Activated naive CD8-positive, alpha-beta T cell treated with anti-CD3 and anti-CD28 coated beads, Interleukin-2, amount 50 U/mL, for 24 hours (primary cell): ENCODE results near the gene KIZ.

Source experiments
- ATAC-seq: fragments of 150-1000 bp; cut with Tn5 transposase; one replicate; pipeline ENCODE4 v1.10.0; 2021
- DNase-seq: peaks from one replicate; pipeline ENCODE4 v3.0.0; 2021
- H3K27ac Mint-ChIP-seq: one replicate; pipeline ENCODE4 v1.8.0; 2021; ENCODE audit warnings: mild to moderate bottlenecking, mixed read lengths
- H3K27me3 Mint-ChIP-seq: one replicate; pipeline ENCODE4 v1.8.0; 2021; ENCODE audit warnings: mixed read lengths
- H3K36me3 Mint-ChIP-seq: one replicate; pipeline ENCODE4 v1.8.0; 2021; ENCODE audit warnings: low read depth, mixed read lengths
- H3K4me1 Mint-ChIP-seq: one replicate; pipeline ENCODE4 v1.8.0; 2021; ENCODE audit warnings: mixed read lengths
- H3K4me3 Mint-ChIP-seq: one replicate; pipeline ENCODE4 v1.8.0; 2021; ENCODE audit warnings: mild to moderate bottlenecking, moderate library complexity, mixed read lengths
- H3K9me3 Mint-ChIP-seq: one replicate; pipeline ENCODE4 v1.8.0; 2021; ENCODE audit warnings: mixed read lengths

The KIZ gene

DNA sequence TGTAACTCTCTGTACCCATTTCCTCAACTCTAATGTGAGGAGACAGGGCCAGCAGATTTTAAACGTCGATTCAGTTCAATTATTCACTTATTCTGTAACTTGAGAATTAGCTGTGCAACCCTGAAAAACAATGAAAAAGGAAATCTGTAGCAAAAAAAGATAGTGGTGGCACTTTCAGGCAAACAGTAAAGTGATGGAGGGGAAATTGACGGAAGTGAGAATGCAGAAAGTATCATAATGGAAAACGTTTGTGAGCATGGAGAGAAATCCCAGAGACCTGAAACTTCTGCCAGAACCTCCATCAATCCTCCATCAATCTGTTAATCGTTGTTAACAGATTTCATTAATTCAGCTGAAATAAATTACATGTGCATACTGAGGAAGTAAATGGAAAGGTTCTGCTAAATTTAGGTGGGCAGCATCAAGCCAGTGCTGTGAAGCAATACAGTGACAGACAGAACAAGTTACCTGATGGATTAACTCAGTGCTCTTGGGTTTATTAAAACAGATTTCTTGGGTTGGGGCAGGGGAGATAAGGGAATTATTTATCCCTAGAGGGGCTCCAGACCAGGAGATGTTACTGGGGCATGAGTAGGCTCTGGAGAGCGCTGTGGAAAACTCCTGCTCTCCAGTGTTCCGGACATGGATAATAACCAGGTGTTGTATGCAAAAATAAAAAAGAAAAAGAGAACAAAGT is 17.5 kb downstream of the KIZ start:
- Mint-ChIP-seq H3K4me3 (no peak overlapping the region), H3K27ac (no peak overlapping the region), H3K36me3 (peaks cover 9% of the 10 kb centered on the region), H3K4me1 (no peaks in the 10 kb centered on the region), H3K27me3 (no peaks in the 10 kb centered on the region), H3K9me3 (no peaks in the 10 kb centered on the region)
- DNase-seq, result no peak
- ATAC-seq, result no peak

DNA sequence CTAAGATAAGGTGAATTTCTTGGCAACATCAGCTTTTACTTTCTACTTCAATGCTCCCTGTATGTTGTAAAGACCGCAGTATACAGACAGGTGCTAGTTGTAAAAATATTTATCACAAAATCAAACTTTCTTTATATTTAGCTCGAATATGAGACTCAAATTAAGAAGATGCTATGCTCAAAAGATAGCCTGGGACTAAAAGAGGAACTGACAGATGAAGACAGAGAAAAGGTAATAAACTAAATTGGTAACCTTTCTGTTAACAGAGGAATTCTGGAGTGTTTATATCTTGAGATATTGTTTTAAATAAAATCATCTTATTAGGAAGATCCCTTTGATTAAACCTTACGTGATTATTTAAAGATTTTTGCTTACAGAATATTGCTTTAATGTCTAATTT is 19.5 kb downstream of the KIZ start:
- H3K27ac Mint-ChIP-seq, result no peak overlapping the region

DNA sequence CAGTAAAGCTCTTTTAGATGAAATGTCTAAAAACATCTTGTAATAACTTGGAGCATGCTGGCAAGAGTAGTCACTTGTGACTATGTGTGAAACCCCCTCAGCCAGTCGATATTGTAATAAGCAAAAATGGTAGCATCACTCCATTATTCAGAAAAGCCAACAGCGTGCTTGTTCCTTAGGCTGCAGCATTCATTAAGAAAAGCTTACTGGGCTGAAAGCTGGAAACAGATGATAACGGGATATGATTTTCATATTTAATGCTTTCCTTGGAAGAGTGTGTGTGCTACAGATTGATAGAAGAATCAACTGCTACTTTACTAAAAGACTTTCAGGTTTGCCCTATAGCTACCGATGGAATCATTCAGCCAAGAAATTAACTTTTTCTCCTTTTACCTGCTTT is 20.3 kb downstream of the KIZ start:
- no peak for ATAC-seq
- no peaks in the 10 kb centered on the region for H3K9me3 Mint-ChIP-seq
- DNase-seq, result no peak
- no peak overlapping the region for H3K4me3 Mint-ChIP-seq
- peaks cover 7% of the 10 kb centered on the region for H3K36me3 Mint-ChIP-seq
- H3K27me3 Mint-ChIP-seq, result no peaks in the 10 kb centered on the region
- H3K4me1 Mint-ChIP-seq, result no peaks in the 10 kb centered on the region
- H3K27ac Mint-ChIP-seq, result no peak overlapping the region

More for the DNA sequence above, 19.5 kb downstream of the KIZ start:
- Mint-ChIP-seq H3K27me3 (no peaks in the 10 kb centered on the region), H3K36me3 (peaks cover 5% of the 10 kb centered on the region), H3K4me1 (no peaks in the 10 kb centered on the region), H3K9me3 (no peaks in the 10 kb centered on the region), H3K4me3 (no peak overlapping the region)
- ATAC-seq, result no peak
- DNase-seq, result no peak

DNA sequence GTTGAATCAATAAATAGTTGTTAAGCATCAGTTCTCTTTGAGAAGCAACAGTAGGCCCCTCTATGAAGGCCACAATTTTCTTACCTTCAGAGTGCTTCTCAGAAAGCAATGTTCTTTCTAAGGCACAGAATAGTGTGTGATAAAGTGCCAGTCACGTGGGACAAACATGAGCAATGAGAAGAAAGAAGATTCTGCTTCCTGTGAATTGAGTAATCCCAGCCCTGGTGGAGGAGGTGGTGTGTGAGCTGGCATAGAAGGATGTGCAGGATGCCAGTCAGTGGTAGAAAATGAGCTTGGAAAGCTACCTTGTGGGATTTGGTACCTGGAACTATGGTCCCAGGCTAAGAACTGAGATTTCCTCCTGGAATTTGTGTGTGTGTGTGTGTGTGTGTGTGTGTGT is 21.7 kb downstream of the KIZ start:
- DNase-seq (no peak), ATAC-seq (no peak)
- no peaks in the 10 kb centered on the region for H3K27me3 Mint-ChIP-seq
- H3K4me3 Mint-ChIP-seq, result no peak overlapping the region
- H3K9me3 Mint-ChIP-seq, result no peaks in the 10 kb centered on the region
- no peak overlapping the region for H3K27ac Mint-ChIP-seq
- peaks cover 7% of the 10 kb centered on the region for H3K36me3 Mint-ChIP-seq
- H3K4me1 Mint-ChIP-seq, result no peaks in the 10 kb centered on the region

DNA sequence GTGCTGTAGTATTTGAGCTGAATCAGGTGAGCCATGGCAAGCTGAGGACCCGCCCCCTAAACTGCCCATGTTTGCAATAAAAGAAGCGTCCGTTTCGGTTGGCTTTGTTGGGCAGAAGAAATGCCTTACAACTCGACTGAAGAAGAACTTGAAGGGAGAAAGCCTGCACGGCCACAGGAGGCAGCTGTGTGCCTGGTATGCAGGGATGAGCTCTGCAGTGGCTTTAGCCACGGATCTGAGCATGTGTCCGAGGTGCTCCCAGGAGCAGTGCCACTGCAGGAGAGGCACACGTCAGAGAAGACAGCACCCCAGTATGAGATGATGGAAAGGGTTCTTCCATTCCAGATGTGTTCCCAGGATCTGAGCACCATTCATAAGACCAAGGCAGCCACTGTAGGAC is 23.5 kb downstream of the KIZ start:
- H3K4me3 Mint-ChIP-seq, result no peak overlapping the region
- DNase-seq (no peak), ATAC-seq (no peak)
- H3K4me1 Mint-ChIP-seq, result no peaks in the 10 kb centered on the region
- no peak overlapping the region for H3K27ac Mint-ChIP-seq
- no peaks in the 10 kb centered on the region for H3K9me3 Mint-ChIP-seq
- no peaks in the 10 kb centered on the region for H3K27me3 Mint-ChIP-seq
- peaks cover 10% of the 10 kb centered on the region for H3K36me3 Mint-ChIP-seq

DNA sequence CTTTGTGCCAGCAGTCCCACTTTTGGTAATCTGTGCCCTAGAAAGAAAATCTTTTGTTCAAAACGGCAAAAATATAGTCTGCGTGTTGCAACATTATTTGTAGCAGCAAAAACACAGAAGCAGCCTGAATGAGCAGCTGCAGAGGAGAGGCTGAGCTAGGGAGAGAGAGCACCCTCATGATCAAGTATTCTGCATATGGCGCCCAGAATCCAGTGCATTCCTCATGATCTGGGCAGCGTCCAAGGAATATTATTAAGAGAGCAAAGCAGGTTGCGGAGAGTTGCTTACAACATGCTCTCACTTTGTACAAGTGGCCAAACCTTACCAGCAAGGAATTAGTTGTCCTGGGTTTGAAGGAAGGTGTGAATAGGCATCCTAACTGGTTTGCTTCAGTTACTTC is 25.9 kb downstream of the KIZ start:
- H3K4me3 Mint-ChIP-seq, result no peak overlapping the region
- H3K27ac Mint-ChIP-seq, result no peak overlapping the region
- ATAC-seq, result no peak
- no peaks in the 10 kb centered on the region for H3K4me1 Mint-ChIP-seq
- H3K27me3 Mint-ChIP-seq, result no peaks in the 10 kb centered on the region
- no peaks in the 10 kb centered on the region for H3K9me3 Mint-ChIP-seq
- DNase-seq, result no peak
- H3K36me3 Mint-ChIP-seq, result peaks cover 16% of the 10 kb centered on the region

DNA sequence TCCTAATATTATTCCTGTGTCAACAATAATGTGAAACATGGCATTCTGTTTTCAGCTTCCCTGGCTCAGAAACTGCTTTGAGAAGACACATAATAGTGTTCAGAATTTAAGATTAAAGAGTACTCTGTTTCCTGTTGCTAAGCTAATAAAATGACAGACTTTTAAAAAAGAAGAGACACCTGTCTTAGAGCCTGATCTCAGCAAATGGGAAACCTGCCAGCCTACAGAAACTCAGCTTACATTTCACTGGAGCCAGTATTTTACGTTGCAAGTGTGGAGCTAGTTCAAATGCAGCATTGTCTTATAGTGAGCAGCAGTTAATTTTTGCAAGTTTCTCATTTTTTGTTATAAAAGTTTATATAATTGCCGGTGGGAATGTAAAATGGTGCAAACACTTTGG is 28.8 kb downstream of the KIZ start:
- Mint-ChIP-seq H3K27ac (no peak overlapping the region), H3K4me3 (no peak overlapping the region), H3K9me3 (no peaks in the 10 kb centered on the region), H3K36me3 (peaks cover 11% of the 10 kb centered on the region), H3K4me1 (no peaks in the 10 kb centered on the region), H3K27me3 (no peaks in the 10 kb centered on the region)
- ATAC-seq, result no peak
- DNase-seq, result no peak

DNA sequence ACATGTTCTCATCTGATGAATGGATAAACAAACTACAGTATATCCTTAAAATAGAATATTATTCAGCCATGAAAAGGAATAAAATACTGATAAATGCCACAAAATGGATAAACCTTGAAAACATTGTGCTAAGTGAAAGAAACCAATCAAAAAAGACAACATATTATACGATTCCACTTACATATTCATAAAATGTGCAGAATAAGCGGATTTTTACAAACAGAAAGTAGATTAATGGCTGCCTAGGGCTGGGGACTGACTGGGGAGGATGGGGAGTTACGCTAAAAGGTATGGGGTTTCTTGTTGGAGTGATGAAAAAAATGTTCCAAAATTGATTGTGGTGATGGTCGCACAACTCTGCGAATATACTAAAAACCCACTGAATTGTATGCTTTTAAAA is 29.4 kb downstream of the KIZ start:
- H3K4me3 Mint-ChIP-seq, result no peak overlapping the region
- no peaks in the 10 kb centered on the region for H3K27me3 Mint-ChIP-seq
- peaks cover 15% of the 10 kb centered on the region for H3K36me3 Mint-ChIP-seq
- ATAC-seq (no peak), DNase-seq (no peak)
- no peaks in the 10 kb centered on the region for H3K9me3 Mint-ChIP-seq
- no peaks in the 10 kb centered on the region for H3K4me1 Mint-ChIP-seq
- no peak overlapping the region for H3K27ac Mint-ChIP-seq

DNA sequence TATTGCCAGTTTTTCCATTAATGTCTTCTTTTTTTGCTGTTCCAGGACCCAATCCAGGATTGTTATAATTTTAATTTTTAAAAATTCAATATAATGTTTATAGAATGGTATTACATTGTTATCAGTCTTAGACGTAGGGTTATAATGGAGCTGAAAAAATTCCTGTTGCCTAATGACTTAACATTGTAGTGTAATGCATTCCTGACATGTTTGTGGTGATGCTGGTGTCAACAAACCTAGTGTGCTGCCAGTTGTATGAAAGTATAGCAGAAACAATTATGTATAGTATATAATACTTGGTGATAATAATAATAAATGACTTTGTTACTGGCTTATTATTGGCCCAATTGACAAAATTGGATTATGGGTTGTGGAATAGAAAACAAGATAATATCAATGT is 30.4 kb downstream of the KIZ start:
- Mint-ChIP-seq H3K27me3 (no peaks in the 10 kb centered on the region), H3K4me3 (no peak overlapping the region), H3K36me3 (peaks cover 16% of the 10 kb centered on the region), H3K9me3 (no peaks in the 10 kb centered on the region), H3K4me1 (no peaks in the 10 kb centered on the region), H3K27ac (peak overlapping the region; percentile 46)
- ATAC-seq, result no peak
- DNase-seq, result no peak

DNA sequence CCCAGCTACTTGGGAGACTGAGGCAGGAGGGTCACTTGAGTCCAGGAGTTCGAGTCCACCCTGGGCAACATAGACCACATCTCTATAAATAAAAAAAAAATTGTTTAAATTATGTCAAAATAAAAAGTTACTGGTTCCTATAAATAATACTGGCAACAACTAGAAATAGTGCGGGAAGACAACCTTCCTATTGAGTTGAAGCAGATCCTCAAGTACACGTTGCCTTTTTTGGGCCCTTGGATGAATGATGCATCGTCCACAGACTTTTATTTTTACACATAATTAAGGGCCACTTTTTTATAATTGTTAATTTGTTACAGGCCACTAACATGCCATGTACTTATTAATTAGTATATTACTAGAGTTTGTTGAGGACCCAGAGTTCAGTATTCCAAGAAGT is 31.1 kb downstream of the KIZ start:
- Mint-ChIP-seq H3K27me3 (no peaks in the 10 kb centered on the region), H3K4me1 (no peaks in the 10 kb centered on the region), H3K36me3 (peaks cover 21% of the 10 kb centered on the region), H3K9me3 (no peaks in the 10 kb centered on the region), H3K4me3 (no peak overlapping the region), H3K27ac (no peak overlapping the region)
- DNase-seq (no peak), ATAC-seq (no peak)

DNA sequence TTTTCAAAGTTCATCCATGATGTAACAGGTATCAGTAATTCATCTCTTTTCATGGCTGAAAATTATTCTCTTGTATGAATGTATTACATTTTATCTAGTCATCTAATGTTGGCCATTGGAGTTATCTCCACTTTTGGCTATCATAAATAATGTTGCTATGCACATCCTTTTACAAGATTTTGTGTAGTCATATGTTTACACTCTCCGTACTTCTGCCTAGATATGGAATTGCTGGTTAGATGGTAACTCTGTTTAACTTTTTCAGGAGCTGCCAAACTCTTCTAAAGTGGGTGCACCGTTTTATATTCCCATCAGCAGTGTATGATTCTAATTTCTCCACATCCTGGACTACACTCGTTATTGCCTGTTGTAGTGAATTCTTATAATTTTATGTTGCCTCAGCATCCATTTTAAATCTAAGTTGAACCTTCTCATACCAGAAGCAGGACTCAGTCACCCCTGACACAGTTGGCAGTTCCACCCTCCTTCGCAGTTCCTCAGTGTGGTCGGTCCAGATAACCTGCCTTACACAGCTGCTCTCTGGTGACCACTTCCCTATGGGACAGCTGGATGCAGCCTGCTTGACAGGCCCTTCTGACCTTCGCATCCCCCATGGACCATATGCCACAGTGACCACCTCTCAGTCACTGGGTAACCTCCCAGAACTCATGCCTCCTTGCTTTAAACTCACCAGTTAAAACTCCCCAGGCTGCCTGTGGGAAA is 33.9 kb downstream of the KIZ start:
- H3K4me1 Mint-ChIP-seq, result no peaks in the 10 kb centered on the region
- no peak overlapping the region for H3K27ac Mint-ChIP-seq
- DNase-seq, result no peak
- peaks cover 29% of the 10 kb centered on the region for H3K36me3 Mint-ChIP-seq
- no peaks in the 10 kb centered on the region for H3K9me3 Mint-ChIP-seq
- no peaks in the 10 kb centered on the region for H3K27me3 Mint-ChIP-seq
- no peak for ATAC-seq
- H3K4me3 Mint-ChIP-seq, result no peak overlapping the region

DNA sequence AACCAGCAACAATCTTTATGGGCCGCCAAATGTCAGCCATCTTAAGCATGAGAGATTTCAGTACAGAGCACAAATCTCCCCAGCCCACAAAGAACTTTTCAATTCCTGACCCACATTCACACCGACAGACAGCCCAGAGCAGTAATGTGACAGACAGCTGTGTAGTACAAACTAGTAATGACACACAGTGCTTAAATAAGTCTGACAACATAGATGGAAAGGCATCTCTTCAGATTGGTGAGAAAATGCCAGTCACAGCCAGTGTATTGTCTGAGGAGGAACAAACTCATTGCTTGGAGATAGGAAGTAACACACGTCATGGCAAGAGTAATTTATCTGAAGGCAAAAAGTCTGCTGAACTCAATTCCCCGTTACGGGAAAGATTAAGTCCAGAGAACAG is 36.0 kb downstream of the KIZ start:
- peaks cover 7% of the 10 kb centered on the region for H3K4me1 Mint-ChIP-seq
- H3K27ac Mint-ChIP-seq, result no peak overlapping the region
- ATAC-seq, result no peak
- H3K4me3 Mint-ChIP-seq, result no peak overlapping the region
- H3K9me3 Mint-ChIP-seq, result no peaks in the 10 kb centered on the region
- no peak for DNase-seq
- H3K27me3 Mint-ChIP-seq, result no peaks in the 10 kb centered on the region
- H3K36me3 Mint-ChIP-seq, result peaks cover 31% of the 10 kb centered on the region

DNA sequence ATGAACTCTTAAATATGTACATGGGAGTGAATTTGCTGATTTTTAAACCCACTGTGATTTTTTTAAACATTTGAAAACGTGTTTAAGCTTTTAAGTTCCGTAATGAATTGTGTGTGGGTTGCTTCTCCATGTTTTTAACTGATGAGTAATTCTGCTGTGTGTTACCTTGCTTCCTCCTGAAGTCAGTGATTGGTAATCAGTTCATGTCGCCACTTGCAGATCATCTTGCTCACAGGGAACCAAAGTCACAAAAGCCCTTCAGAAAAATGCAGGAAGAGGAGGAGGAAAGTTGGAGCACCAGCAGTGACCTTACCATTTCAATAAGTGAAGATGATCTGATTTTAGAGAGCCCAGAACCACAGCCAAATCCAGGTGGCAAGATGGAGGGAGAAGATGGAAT is 36.7 kb downstream of the KIZ start:
- Mint-ChIP-seq H3K4me1 (peaks cover 9% of the 10 kb centered on the region), H3K27ac (no peak overlapping the region), H3K36me3 (peaks cover 37% of the 10 kb centered on the region), H3K4me3 (no peak overlapping the region), H3K9me3 (no peaks in the 10 kb centered on the region), H3K27me3 (no peaks in the 10 kb centered on the region)
- DNase-seq (no peak), ATAC-seq (no peak)

DNA sequence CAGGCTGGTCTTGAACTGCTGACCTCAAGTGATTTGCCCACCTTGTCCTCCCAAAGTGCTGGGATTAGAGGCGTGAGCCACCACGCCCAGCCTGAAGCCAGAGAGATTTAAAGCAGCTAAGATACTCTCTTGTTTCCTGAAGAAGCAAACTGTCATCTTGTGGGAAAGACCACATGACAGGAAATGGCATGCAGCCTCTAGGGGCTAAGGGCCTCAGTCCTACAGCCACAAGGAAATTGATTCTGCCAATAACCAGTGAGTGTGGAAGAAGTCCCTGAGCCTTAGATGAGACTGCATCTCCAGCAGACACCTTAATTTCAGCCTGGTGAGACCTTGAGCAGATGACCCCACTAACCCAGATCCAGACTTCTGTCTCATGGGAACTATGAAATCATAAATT is 40.9 kb downstream of the KIZ start:
- no peak for DNase-seq
- H3K9me3 Mint-ChIP-seq, result peaks cover 3% of the 10 kb centered on the region
- ATAC-seq, result no peak
- H3K4me1 Mint-ChIP-seq, result peaks cover 9% of the 10 kb centered on the region
- no peak overlapping the region for H3K27ac Mint-ChIP-seq
- peaks cover 44% of the 10 kb centered on the region for H3K36me3 Mint-ChIP-seq
- H3K4me3 Mint-ChIP-seq, result no peak overlapping the region
- no peaks in the 10 kb centered on the region for H3K27me3 Mint-ChIP-seq

DNA sequence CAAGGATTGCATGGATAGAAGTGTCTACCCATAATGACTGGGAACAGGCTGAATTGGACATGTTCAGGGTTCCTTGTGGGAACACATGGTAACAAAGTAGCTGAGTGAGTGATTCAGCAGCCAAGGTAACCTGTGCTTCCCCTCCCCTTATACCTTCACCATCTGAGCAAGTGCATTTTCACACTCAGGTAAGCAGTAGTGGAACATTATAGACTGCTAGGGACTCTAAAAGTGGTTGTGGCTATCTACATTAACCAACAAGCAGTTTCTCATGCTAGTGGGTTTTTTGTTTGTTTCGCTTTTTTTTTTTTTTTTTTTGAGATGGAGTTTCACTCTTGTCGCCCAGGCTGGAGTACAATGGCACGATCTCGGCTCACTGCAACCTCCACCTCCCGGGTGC is 41.4 kb downstream of the KIZ start:
- ATAC-seq, result no peak
- no peak overlapping the region for H3K4me3 Mint-ChIP-seq
- DNase-seq, result no peak
- H3K4me1 Mint-ChIP-seq, result peaks cover 9% of the 10 kb centered on the region
- no peak overlapping the region for H3K27ac Mint-ChIP-seq
- peaks cover 3% of the 10 kb centered on the region for H3K9me3 Mint-ChIP-seq
- peaks cover 40% of the 10 kb centered on the region for H3K36me3 Mint-ChIP-seq
- no peaks in the 10 kb centered on the region for H3K27me3 Mint-ChIP-seq
